ENCODE measurements around the gene PAPPA2.

PAPPA2 gene

GRCh38 chr1:176849281-176849680 is 386.3 kb downstream of the PAPPA2 start:
- no peaks in the 10 kb centered on the region for H3K36me3 ChIP-seq (ENCODE audit: control insufficient read depth in 2 of 2, insufficient read depth in 1 of 2, low read length in 2 of 2)
- H3K27ac ChIP-seq (ENCODE audit: extremely low read depth, low read depth, low read length) = no peak overlapping the region
- no peak for TF ChIP-seq ZFHX2 (tag by site-specific recombination; conservative IDR thresholded peaks at IDR 0.05)
- no peak for TF ChIP-seq KLF8 (tag by site-specific recombination; IDR thresholded peaks at IDR 0.05)
- TF ChIP-seq ZNF155 (tag by site-specific recombination; IDR thresholded peaks at IDR 0.05) = no peak
- H3K4me3 ChIP-seq (ENCODE audit: low read depth, low read length) = no peak overlapping the region
- POLR2A ChIA-PET = no interaction called here
- no peaks in the 10 kb centered on the region for H3K9me3 ChIP-seq (ENCODE audit: control insufficient read depth, insufficient read depth, low read depth, low read length)
- no peaks in the 10 kb centered on the region for H3K4me1 ChIP-seq (ENCODE audit: control insufficient read depth, insufficient read depth, low read length)
- CTCF ChIA-PET = interaction anchor here (1.9 kb wide), 1 partner anchor 32 kb away, joined by 7 read pairs; no protein-coding TSS in a partner anchor

DNA sequence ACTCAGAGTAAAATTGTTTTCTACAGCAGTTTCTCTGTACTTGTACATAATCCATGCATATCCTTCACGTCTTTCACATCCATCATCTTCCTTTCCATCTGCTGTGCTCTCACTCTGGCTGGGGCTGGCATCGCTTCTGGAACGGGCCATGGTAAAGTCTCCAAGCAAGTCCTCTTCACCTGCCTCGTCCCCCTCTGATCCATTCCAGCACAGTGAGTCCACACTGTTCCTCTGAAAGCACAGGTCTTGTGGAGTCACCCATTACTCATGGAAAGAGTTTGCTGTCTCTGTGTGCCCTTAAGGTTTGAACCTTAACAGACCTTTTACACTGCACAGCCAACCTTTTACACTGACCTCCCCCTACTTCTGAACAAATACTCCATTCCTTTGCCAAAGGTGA is 387.9 kb downstream of the PAPPA2 start:
- CTCF ChIA-PET = interaction anchor here (0.6 kb wide), 1 partner anchor 300 kb away, joined by 3 read pairs; no protein-coding TSS in a partner anchor
- H3K9me3 ChIP-seq (ENCODE audit: control insufficient read depth, insufficient read depth, low read depth, low read length) = no peaks in the 10 kb centered on the region
- TF ChIP-seq TCF7L2 (IDR thresholded peaks at IDR 0.05; ENCODE audit: borderline replicate concordance, low read depth, low read length) (no peak), ZFHX2 (tag by site-specific recombination; conservative IDR thresholded peaks at IDR 0.05) (no peak), HOXC10 (CRISPR knock-in tag; IDR thresholded peaks at IDR 0.05) (no peak), ZNF132 (tag by site-specific recombination; IDR thresholded peaks at IDR 0.05; ENCODE audit: borderline replicate concordance) (no peak), ZNF202 (tag by site-specific recombination; IDR thresholded peaks at IDR 0.05; ENCODE audit: borderline replicate concordance) (no peak), GFI1B (tag by site-specific recombination; IDR thresholded peaks at IDR 0.05) (no peak), ZNF350 (tag by site-specific recombination; IDR thresholded peaks at IDR 0.05) (no peak), ZNF837 (tag by site-specific recombination; IDR thresholded peaks at IDR 0.05) (no peak), ZNF555 (tag by site-specific recombination; conservative IDR thresholded peaks at IDR 0.05) (no peak), KLF9 (tag by site-specific recombination; IDR thresholded peaks at IDR 0.05; ENCODE audit: low read depth) (no peak), BCL6B (tag by site-specific recombination; IDR thresholded peaks at IDR 0.05) (no peak), KLF10 (tag by site-specific recombination; IDR thresholded peaks at IDR 0.05) (no peak), HIC1 (tag by site-specific recombination; IDR thresholded peaks at IDR 0.05) (no peak), ZNF24 (tag by site-specific recombination; IDR thresholded peaks at IDR 0.05) (no peak), ZNF146 (tag by site-specific recombination; IDR thresholded peaks at IDR 0.05) (no peak), ZNF157 (tag by site-specific recombination; IDR thresholded peaks at IDR 0.05) (no peak)
- H3K4me3 ChIP-seq (ENCODE audit: low read depth, low read length) = no peak overlapping the region
- no peak overlapping the region for H3K27ac ChIP-seq (ENCODE audit: extremely low read depth, low read depth, low read length)
- POLR2A ChIA-PET = no interaction called here
- no peaks in the 10 kb centered on the region for H3K4me1 ChIP-seq (ENCODE audit: control insufficient read depth, insufficient read depth, low read length)
- no peaks in the 10 kb centered on the region for H3K36me3 ChIP-seq (ENCODE audit: control insufficient read depth in 2 of 2, insufficient read depth in 1 of 2, low read length in 2 of 2)

DNA sequence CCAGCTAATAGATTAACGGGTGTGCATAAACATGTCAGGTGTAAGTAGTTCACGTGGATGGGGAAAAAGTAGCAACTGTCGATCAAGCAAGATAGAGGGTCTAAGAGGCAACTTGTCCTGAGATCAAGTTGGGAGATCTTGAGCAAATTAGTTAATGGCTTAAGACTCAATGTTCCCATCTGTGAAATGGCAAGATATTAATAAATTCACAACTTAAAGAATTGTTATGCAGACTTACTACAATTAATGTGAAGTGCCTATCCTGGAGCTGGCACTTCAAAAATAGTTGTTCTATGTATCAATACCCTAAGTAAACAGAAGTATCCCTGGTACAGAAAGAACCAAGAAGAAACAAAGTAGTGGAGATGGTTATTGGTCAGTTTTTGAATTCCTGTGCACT is 389.1 kb downstream of the PAPPA2 start:
- no peaks in the 10 kb centered on the region for H3K9me3 ChIP-seq (ENCODE audit: control insufficient read depth, insufficient read depth, low read depth, low read length)
- ChIA-PET CTCF (interaction anchor here (0.6 to 1.2 kb wide), 2 partner anchors 28 to 86 kb away, joined by 3 read pairs; no protein-coding TSS in a partner anchor), POLR2A (no interaction called here)
- no peak overlapping the region for H3K27ac ChIP-seq (ENCODE audit: extremely low read depth, low read depth, low read length)
- no peak overlapping the region for H3K4me3 ChIP-seq (ENCODE audit: low read depth, low read length)
- no peaks in the 10 kb centered on the region for H3K36me3 ChIP-seq (ENCODE audit: control insufficient read depth in 2 of 2, insufficient read depth in 1 of 2, low read length in 2 of 2)
- no peaks in the 10 kb centered on the region for H3K4me1 ChIP-seq (ENCODE audit: control insufficient read depth, insufficient read depth, low read length)
- TF ChIP-seq, protein P1, sequence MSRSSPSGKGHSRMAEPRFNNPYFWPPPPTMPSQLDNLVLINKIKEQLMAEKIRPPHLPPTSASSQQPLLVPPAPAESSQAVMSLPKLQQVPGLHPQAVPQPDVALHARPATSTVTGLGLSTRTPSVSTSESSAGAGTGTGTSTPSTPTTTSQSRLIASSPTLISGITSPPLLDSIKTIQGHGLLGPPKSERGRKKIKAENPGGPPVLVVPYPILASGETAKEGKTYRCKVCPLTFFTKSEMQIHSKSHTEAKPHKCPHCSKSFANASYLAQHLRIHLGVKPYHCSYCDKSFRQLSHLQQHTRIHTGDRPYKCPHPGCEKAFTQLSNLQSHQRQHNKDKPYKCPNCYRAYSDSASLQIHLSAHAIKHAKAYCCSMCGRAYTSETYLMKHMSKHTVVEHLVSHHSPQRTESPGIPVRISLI (tag by site-specific recombination; IDR thresholded peaks at IDR 0.05) = no peak
- TF ChIP-seq ZNF140 (tag by site-specific recombination; IDR thresholded peaks at IDR 0.05) (no peak), OSR2 (tag by site-specific recombination; IDR thresholded peaks at IDR 0.05) (no peak), ZNF544 (tag by site-specific recombination; IDR thresholded peaks at IDR 0.05) (no peak), ZNF704 (tag by site-specific recombination; IDR thresholded peaks at IDR 0.05) (no peak)
